GM12864 (cell line): Measurements from ENCODE around the gene LYAR.

Experiments
- DNase-seq: peaks from one replicate; pipeline ENCODE4 v3.0.0-alpha.2; 2011; ENCODE audit warnings: low read depth
- H3K4me3 ChIP-seq: 2 replicates; pipeline ENCODE4 v1.5.1; 2011; ENCODE audit warnings: mild to moderate bottlenecking, low read depth, low read length, control low read depth
- CTCF ChIP-seq: IDR thresholded peaks from 2 replicates; pipeline ENCODE4 v1.5.1; 2011; ENCODE audit warnings: low read depth, mild to moderate bottlenecking, moderate library complexity, low read length, control low read depth, inconsistent platforms; ENCODE audit errors: missing control alignments

The LYAR gene

GRCh38 chr4:4323705-4324534, 34.0 kb upstream of the LYAR start:
- no peak overlapping the region for H3K4me3 ChIP-seq
- no peak for DNase-seq
- TF ChIP-seq CTCF = no peak

- no peak for TF ChIP-seq CTCF
- H3K4me3 ChIP-seq = no peak overlapping the region
- no peak for DNase-seq
Observed at GRCh38 chr4:4321951-4322688, 32.2 kb upstream of the LYAR start.

- no peak for DNase-seq
- no peak for TF ChIP-seq CTCF
- no peak overlapping the region for H3K4me3 ChIP-seq
Observed at GRCh38 chr4:4320951-4321714, 31.2 kb upstream of the LYAR start.

- no peak for DNase-seq
- no peak for TF ChIP-seq CTCF
- H3K4me3 ChIP-seq = no peak overlapping the region
Observed at GRCh38 chr4:4320528-4320927, 30.6 kb upstream of the LYAR start.

GRCh38 chr4:4317496-4318232, 27.7 kb upstream of the LYAR start:
- no peak for TF ChIP-seq CTCF
- H3K4me3 ChIP-seq = no peak overlapping the region
- no peak for DNase-seq

- DNase-seq = no peak
- no peak for TF ChIP-seq CTCF
- H3K4me3 ChIP-seq = no peak overlapping the region
Observed at GRCh38 chr4:4316150-4316495, 26.2 kb upstream of the LYAR start.
